ENCODE measurements around the gene BST1. TPM values are rescaled to one million over a fixed set of nuclear protein-coding genes. Genes with fewer than 3 reads are reported as not detected.

BST1 gene
- total and polyA plus RNA-seq, 2 of the 8 experiments (the other 6 are each of a cell fraction or from before 2014, with no cell fraction given), result 0.52 to 0.54 TPM

GRCh38 chr4:15779809-15780208, 76.9 kb downstream of the BST1 start:
- FAIRE-seq, result no peak
- Histone ChIP-seq H2BK15ac (ENCODE audit: low read length) (no peak overlapping the region), H3K36me3 (ENCODE audit: control insufficient read depth in 2 of 4, insufficient read depth in 4 of 4, low read length in 3 of 4) (no peaks in the 10 kb centered on the region), H3K4ac (replicated peaks; ENCODE audit: insufficient read length, low read depth, low read length) (no peak overlapping the region), H2BK12ac (ENCODE audit: low read depth, low read length) (no peak overlapping the region), H2AK5ac (ENCODE audit: low read depth, low read length) (no peak overlapping the region), H3K9ac (replicated peaks in 1 of 4; ENCODE audit: extremely low read depth in 1 of 4, low read depth in 3 of 4, low read length in 3 of 4) (no peak overlapping the region), H2BK5ac (ENCODE audit: low read depth, low read length) (no peak overlapping the region), H2AFZ (ENCODE audit: low read length) (no peak overlapping the region), H3K4me2 (ENCODE audit: insufficient read depth in 1 of 2, low read depth in 2 of 2, low read length in 2 of 2) (peak overlapping the region; percentile 91 to 96; a peak in 2 of 4 replicates), H2BK20ac (ENCODE audit: low read length) (no peak overlapping the region), H3K18ac (ENCODE audit: extremely low read depth, low read length) (no peak overlapping the region), H4K20me1 (replicated peaks in 1 of 2; ENCODE audit: control insufficient read depth in 1 of 2, insufficient read depth in 2 of 2, low read length in 2 of 2) (peaks cover 0 to 2% of the 10 kb centered on the region in 2 experiments), H2BK120ac (replicated peaks; ENCODE audit: low read depth, low read length) (no peak overlapping the region), H3K4me1 (replicated peaks in 1 of 4; ENCODE audit: control insufficient read depth in 3 of 4, insufficient read depth in 4 of 4, low read length in 3 of 4) (peaks cover 0 to 4% (median under 1%) of the 10 kb centered on the region in 4 experiments; a peak in 3 of 7 replicates), H3K9me3 (ENCODE audit: insufficient read depth in 2 of 2, low read depth in 1 of 2, low read length in 1 of 2) (no peaks in the 10 kb centered on the region), H3K23ac (ENCODE audit: insufficient read length) (no peak overlapping the region), H3K14ac (ENCODE audit: insufficient read length) (no peak overlapping the region), H3K79me1 (ENCODE audit: low read depth, low read length) (no peaks in the 10 kb centered on the region), H4K8ac (ENCODE audit: extremely low read depth, insufficient read depth, low read length) (no peak overlapping the region), H4K91ac (replicated peaks; ENCODE audit: insufficient read length, low read length) (no peak overlapping the region), H3K4me3 (ENCODE audit: extremely low read depth in 1 of 4, insufficient read depth in 2 of 4, low read depth in 3 of 4, low read length in 4 of 4) (peak overlapping the region in 1 of 4 experiments; percentile 72; a peak in 2 of 8 replicates), H4K5ac (ENCODE audit: insufficient read length, low read depth, low read length) (no peak overlapping the region), H3K56ac (replicated peaks; ENCODE audit: insufficient read length, low read depth, low read length) (no peak overlapping the region), H3K27me3 (replicated peaks in 1 of 4; ENCODE audit: control insufficient read depth in 3 of 4, extremely low read depth in 1 of 4, insufficient read depth in 3 of 4, low read length in 3 of 4) (peaks cover 13 to 35% (median 25%) of the 10 kb centered on the region in 4 experiments), H3K79me2 (ENCODE audit: control insufficient read depth in 1 of 2, insufficient read depth in 2 of 2, low read length in 2 of 2) (no peaks in the 10 kb centered on the region), H3K23me2 (ENCODE audit: low read depth, low read length) (peaks cover 11% of the 10 kb centered on the region), H3K27ac (ENCODE audit: low read depth, low read length) (no peak overlapping the region)
- ChIA-PET CTCF (ENCODE audit: partially characterized antibody) (interaction anchor here (0.6 to 2.1 kb wide), 10 partner anchors 9 to 419 kb away, joined by 3 to 7 read pairs (median 5); no protein-coding TSS in a partner anchor), POLR2A (ENCODE audit: partially characterized antibody) (interaction anchor here (0.5 kb wide), 1 partner anchor 382 kb away, joined by 4 read pairs; no protein-coding TSS in a partner anchor)
- DNase-seq (ENCODE audit: low read depth in 1 of 2, low spot score in 2 of 2), result no peak
- 83% methylated on average over 1 of the region's 1 CpG; no CpG with 5 or more reads in 1 of the 2 experiments for WGBS, 2 experiments (ENCODE audit: extremely low coverage in 1 of 2, insufficient coverage in 1 of 2, insufficient read length in 1 of 2, insufficient replicate concordance in 2 of 2, low coverage in 1 of 2, low lambda C conversion rate in 2 of 2, missing lambda C conversion rate in 1 of 2)
- TF ChIP-seq TBP (IDR thresholded peaks at IDR 0.05; ENCODE audit: low read depth, low read length) (no peak), KDM5A (IDR thresholded peaks at IDR 0.05; ENCODE audit: low read length) (no peak), SRF (IDR thresholded peaks at IDR 0.05; ENCODE audit: low read depth, low read length) (no peak), SP1 (IDR thresholded peaks at IDR 0.05; ENCODE audit: low read depth, low read length) (no peak), CHD2 (IDR thresholded peaks at IDR 0.05; ENCODE audit: low read length) (no peak), TAF1 (IDR thresholded peaks at IDR 0.05; ENCODE audit: low read depth, low read length) (no peak)
